Adipocyte (in vitro differentiated cells): ENCODE data around the gene PANK4.

Experiments used
- DNase-seq: peaks from one replicate; pipeline ENCODE4 v3.0.0-alpha.2; 2015; ENCODE audit warnings: low read depth
- H3K27me3 ChIP-seq: replicated peaks from 2 replicates; pipeline ENCODE4 v1.7.0; 2013; ENCODE audit warnings: mild to moderate bottlenecking, low read length, moderate library complexity; ENCODE audit not compliant: control insufficient read depth, insufficient read depth
- H3K36me3 ChIP-seq: 2 replicates; pipeline ENCODE4 v1.7.0; 2013; ENCODE audit warnings: low read length, mild to moderate bottlenecking, moderate library complexity; ENCODE audit not compliant: control insufficient read depth, insufficient read depth, severe bottlenecking
- H3K4me1 ChIP-seq: 2 replicates; pipeline ENCODE4 v1.7.0; 2013; ENCODE audit warnings: mild to moderate bottlenecking, low read length, moderate library complexity; ENCODE audit not compliant: control insufficient read depth, insufficient read depth
- H3K4me3 ChIP-seq: 2 replicates; pipeline ENCODE4 v1.7.0; 2013; ENCODE audit warnings: mild to moderate bottlenecking, low read length, moderate library complexity
- H3K9ac ChIP-seq: 2 replicates; pipeline ENCODE4 v1.7.0; 2013; ENCODE audit warnings: mild to moderate bottlenecking, low read length, moderate library complexity
- H3K9me3 ChIP-seq: 2 replicates; pipeline ENCODE4 v1.7.0; 2013; ENCODE audit warnings: mild to moderate bottlenecking, low read length, moderate library complexity; ENCODE audit not compliant: control insufficient read depth

PANK4 gene

DNA sequence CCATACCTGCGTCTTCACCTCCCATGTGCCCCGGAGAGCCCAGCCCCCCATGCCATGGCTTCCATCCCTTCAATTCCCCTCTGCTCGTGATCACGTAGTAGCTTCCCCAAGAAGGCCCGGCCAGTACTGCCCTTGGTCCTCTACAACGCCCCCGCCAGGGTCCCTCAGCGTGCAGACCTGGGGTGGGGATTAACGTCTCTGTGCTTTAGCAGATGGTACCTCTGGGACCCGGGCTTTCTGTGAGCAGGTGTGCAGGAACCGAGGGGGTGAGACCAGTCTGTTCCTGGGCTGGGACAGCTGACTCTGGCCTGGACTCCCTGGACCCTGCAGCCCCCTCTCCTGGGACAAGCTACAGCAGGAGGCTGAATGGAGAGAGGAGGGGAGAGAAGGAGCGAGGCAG is 49.1 kb downstream of the PANK4 start:
- H3K36me3 ChIP-seq = no peaks in the 10 kb centered on the region
- no peaks in the 10 kb centered on the region for H3K9me3 ChIP-seq
- DNase-seq = no peak
- no peak overlapping the region for H3K9ac ChIP-seq
- H3K4me1 ChIP-seq = peaks cover 7% of the 10 kb centered on the region
- no peak overlapping the region for H3K4me3 ChIP-seq
- peaks cover 3% of the 10 kb centered on the region for H3K27me3 ChIP-seq

DNA sequence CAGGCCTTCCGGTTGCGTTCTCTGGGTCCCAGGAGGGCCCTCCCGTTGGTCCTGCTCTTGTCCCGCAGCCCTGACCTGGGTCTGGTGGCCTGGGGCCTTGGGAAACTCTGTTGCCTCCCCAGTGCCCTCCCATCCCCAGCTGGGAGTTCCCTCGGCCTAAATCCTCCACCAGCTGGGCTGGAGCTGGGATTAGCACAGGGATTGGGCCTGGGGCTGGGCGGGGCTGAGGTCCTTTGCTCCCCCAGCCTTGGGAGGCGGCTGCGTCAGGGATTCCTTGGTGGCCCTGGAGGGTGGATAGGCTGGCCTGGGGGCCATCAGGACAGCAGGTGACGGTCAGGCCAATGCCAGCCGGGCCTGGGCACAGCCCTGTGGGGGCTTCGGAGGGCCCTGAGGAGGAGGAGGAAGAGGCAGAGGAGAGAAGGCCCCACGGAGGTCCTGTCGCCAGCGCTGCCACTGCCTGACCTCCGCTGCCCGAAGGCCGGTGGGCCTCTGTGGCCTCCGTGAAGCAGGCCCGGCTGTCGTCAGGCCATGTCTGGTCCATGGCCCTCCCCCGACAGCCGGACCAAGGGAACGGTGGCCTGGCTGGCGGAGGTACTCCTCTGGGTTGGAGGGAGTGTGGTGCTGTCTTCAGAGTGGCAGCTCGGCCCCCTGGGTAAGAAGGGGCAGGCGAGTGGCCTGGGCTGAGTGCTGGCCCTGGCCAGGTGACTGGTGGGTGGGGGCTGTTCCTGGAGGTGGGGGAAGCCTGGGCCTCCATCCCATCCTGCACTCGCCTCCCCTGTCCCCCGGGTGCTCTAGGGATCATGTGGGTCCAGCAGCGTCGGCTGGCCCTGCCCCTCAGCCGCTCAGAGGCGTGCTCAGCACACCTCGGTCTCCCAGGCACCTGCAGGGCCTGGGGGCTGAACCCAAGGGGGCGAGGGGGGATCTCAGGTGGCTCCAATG is 50.1 kb downstream of the PANK4 start, which contains the start of gene PLCH2:
PLCH2 (plus strand) TSS at position 229 of the 939 bp plus-strand sequence; CDS start at position 529, 300 bp downstream.
- Histone ChIP-seq H3K36me3 (no peaks in the 10 kb centered on the region), H3K4me3 (no peak within 1 kb of the TSS), H3K9me3 (no peaks in the 10 kb centered on the region), H3K27me3 (peaks cover 6% of the 10 kb centered on the region), H3K4me1 (peaks cover 7% of the 10 kb centered on the region), H3K9ac (no peak within 1 kb of the TSS)
- DNase-seq = no peak

DNA sequence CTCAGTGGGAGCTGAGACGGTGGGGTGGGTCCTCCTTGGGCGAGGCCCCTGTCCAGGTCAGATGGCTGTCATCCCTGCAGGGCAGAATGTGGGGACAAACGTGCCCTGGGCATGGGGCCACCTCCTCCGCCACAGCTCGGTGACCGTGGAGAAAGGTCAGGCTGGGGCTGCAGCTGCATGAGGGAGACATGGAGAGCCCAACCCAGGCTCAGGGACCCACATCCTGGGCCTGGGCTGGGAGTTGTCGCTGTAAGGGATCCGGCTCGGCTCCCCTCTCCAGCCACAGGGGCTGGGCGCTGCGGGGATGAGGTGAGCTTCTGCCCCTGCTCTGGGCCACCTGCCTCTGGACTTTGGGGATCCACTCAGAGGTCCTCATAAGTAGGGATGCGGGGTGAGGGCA is 50.8 kb downstream of the PANK4 start:
- no peaks in the 10 kb centered on the region for H3K9me3 ChIP-seq
- H3K9ac ChIP-seq = no peak overlapping the region
- no peaks in the 10 kb centered on the region for H3K36me3 ChIP-seq
- no peak for DNase-seq
- H3K4me1 ChIP-seq = peaks cover 7% of the 10 kb centered on the region
- peaks cover 9% of the 10 kb centered on the region for H3K27me3 ChIP-seq
- H3K4me3 ChIP-seq = no peak overlapping the region

DNA sequence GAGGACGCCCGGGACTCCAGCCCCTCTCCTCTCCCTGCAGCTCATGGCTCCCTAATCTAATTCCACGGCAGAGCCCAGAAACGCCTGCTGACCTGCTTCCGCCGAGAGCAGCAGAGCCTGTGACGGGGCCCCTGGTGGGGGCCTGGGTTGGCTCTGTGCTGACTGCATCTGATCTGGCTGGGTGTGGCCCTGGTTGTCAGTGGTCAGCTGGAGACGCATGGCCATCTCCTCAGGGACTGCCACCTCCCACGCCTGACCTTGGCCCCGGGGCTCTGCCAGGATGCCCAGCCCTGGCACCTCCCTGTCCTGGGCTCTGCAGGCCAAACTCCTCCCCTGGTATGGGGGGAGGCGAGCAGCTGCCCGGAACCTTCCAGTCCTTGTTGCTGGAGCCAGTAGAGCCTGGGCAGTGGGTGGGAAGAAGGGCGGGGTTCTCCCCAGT is 51.4 kb downstream of the PANK4 start:
- DNase-seq = no peak
- Histone ChIP-seq H3K27me3 (peaks cover 14% of the 10 kb centered on the region), H3K36me3 (no peaks in the 10 kb centered on the region), H3K9me3 (no peaks in the 10 kb centered on the region), H3K9ac (no peak overlapping the region), H3K4me1 (peaks cover 7% of the 10 kb centered on the region), H3K4me3 (no peak overlapping the region)

DNA sequence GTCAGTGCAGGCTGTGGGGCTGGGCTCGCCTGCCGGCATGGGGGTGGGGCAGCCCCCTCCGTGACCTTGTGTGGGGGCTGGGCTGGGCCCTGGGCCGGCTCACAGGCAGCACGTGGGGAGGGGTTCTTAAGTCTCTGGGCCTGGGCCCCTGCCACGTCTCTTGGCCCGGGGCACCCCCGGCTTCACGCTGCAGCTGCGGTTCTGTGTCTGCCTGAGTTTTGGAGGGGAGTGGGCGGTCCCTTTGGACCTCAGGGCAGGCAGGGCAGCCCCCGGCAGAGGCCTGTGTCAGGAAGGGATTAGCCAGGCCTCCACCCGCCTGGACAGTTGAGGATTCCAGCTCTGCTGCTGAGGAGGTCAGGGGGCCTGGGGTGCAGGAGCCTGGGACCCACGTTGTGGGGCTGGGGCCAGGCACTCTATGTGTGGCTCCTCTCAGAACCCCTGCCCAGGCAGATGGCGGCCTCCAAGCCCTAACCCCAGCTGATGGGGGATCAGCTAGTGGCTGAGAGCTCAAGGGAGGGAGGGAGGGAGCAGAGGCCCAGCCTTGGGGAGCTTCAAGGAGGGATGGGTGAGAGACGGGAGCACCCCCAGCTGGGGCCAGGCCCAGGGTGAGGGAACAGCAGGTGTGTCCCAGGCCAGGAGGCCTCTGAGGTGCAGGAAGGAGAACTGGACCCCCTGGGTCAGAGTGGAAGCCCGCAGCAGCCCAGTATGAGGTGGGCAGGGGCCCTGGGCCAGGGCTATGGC is 52.1 kb downstream of the PANK4 start:
- H3K4me1 ChIP-seq = peaks cover 7% of the 10 kb centered on the region
- H3K9ac ChIP-seq = no peak overlapping the region
- no peak overlapping the region for H3K4me3 ChIP-seq
- peaks cover 17% of the 10 kb centered on the region for H3K27me3 ChIP-seq
- no peaks in the 10 kb centered on the region for H3K9me3 ChIP-seq
- DNase-seq = no peak
- no peaks in the 10 kb centered on the region for H3K36me3 ChIP-seq

DNA sequence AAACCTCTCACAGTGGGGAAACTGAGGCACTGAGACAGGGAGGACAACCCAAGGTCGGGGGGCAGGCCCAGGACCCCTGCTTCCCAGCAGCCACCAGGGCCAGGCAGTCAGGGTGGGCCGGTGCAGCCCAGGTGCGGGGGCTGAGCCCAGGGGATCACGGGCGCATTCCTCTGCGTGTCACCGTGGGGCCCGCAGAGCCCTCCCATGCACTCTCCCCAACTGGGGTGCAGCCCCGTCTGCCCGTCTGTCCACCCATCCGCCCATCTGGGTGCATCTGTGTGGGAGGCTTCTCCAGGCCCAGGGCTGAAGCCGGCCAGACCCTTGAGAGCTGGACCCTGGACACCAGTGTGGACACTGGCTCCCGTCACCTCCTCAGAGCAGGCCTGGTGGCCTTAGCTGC is 53.2 kb downstream of the PANK4 start:
- Histone ChIP-seq H3K4me3 (no peak overlapping the region), H3K9me3 (no peaks in the 10 kb centered on the region), H3K9ac (no peak overlapping the region), H3K4me1 (peaks cover 7% of the 10 kb centered on the region), H3K27me3 (peaks cover 25% of the 10 kb centered on the region), H3K36me3 (no peaks in the 10 kb centered on the region)
- DNase-seq = no peak

DNA sequence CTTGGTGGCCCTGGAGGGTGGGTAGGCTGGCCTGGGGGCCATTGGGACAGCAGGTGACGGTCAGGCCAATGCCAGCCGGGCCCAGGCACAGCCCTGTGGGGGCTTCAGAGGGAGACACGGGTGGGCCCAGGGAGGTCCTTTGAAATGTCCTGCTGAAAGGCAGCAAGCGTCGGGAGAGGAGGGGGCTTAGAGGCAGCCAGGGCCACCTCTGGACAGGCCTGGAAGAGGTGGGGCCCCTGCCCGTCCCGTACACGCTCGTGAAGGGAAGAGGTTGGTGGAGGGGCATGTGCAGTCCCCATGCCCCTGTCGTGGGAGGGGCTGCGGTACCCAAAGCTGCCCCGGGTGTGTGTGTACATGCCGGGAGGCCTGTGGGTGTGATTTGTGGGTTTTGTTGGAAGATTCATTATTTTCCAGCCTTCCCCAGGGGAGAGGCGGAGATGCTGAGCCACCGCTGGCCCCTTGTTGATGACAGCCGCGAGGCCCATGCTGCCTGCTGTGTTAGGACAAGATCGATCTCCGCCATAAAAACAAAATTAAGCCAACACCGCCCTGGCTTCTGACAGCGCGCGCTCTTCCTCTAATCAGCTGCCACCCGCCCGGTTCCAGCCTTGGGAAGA is 53.7 kb downstream of the PANK4 start:
- no peak overlapping the region for H3K9ac ChIP-seq
- H3K4me3 ChIP-seq = no peak overlapping the region
- no peaks in the 10 kb centered on the region for H3K9me3 ChIP-seq
- H3K27me3 ChIP-seq = peaks cover 26% of the 10 kb centered on the region
- no peaks in the 10 kb centered on the region for H3K36me3 ChIP-seq
- no peak for DNase-seq
- peaks cover 7% of the 10 kb centered on the region for H3K4me1 ChIP-seq

DNA sequence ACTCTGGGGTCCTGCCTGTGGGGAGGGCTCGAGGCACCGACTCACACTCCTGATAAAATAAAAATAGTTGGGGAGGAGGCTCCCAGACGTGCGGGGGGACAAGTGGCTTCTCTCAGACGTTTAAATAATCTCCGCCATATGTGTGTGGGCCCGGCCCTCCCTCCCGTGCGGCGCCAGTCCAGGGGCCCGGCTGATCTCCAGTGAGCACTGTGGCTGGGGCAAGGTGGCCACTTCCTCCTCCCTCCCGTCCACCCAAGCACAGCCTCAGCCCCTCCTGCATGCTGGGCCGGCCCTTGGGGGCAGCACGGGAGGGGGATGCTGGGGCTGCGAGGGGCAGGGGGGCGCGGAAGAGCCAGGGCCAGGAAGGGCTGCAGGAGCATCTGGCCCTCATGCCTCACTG is 54.3 kb downstream of the PANK4 start:
- H3K27me3 ChIP-seq = peaks cover 26% of the 10 kb centered on the region
- no peaks in the 10 kb centered on the region for H3K36me3 ChIP-seq
- no peak overlapping the region for H3K9ac ChIP-seq
- H3K4me1 ChIP-seq = peaks cover 7% of the 10 kb centered on the region
- DNase-seq = no peak
- H3K9me3 ChIP-seq = no peaks in the 10 kb centered on the region
- H3K4me3 ChIP-seq = no peak overlapping the region

DNA sequence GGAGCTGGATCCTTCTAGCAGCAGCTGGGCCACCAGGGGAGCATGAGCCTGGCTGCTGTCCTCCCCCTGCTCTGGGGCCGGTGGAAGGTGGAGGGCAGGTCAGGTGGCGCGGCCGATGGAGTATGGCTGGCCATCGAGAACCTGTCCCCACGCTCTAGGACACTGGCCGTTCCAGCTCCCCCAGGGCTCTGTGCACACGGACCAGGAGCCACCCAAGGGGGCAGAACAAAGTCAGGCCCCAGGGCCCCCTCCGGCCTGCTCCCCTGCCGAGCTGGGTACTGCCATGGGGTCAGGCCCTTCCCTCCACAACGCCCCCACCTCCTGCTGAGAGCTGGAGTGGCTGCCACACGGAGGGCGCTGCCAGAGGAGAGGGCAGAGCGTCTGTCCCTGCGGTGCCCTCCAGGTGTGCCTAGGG is 54.8 kb downstream of the PANK4 start:
- H3K9ac ChIP-seq = no peak overlapping the region
- peaks cover 30% of the 10 kb centered on the region for H3K27me3 ChIP-seq
- H3K4me1 ChIP-seq = peaks cover 7% of the 10 kb centered on the region
- DNase-seq = no peak
- H3K4me3 ChIP-seq = no peak overlapping the region
- H3K9me3 ChIP-seq = no peaks in the 10 kb centered on the region
- H3K36me3 ChIP-seq = no peaks in the 10 kb centered on the region

DNA sequence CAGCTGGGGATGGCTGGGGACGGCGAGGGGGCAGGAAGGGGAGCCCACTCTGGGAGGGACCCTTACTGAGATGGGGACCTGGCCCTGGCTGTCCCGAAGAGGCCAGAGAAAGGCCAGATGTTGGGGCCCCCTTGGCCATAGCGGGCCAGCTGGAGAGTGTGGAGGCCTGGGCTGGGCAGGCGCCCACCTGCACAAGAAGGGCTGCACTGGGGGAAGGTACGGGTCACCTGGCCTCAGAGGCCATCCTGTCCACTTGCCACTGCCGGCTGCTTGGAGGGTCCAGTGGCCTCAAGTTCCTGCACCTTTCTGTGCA is 55.3 kb downstream of the PANK4 start:
- no peaks in the 10 kb centered on the region for H3K36me3 ChIP-seq
- H3K9me3 ChIP-seq = no peaks in the 10 kb centered on the region
- no peak overlapping the region for H3K4me3 ChIP-seq
- H3K27me3 ChIP-seq = peaks cover 34% of the 10 kb centered on the region
- peaks cover 7% of the 10 kb centered on the region for H3K4me1 ChIP-seq
- no peak for DNase-seq
- no peak overlapping the region for H3K9ac ChIP-seq
